ENCODE results near the gene IQCH. TPM values are rescaled to one million over a fixed set of nuclear protein-coding genes. Genes with fewer than 3 reads are reported as not detected.

The IQCH gene
- total and polyA plus RNA-seq, 2 experiments from 2014 or later, result 1.7 to 4.6 TPM

DNA sequence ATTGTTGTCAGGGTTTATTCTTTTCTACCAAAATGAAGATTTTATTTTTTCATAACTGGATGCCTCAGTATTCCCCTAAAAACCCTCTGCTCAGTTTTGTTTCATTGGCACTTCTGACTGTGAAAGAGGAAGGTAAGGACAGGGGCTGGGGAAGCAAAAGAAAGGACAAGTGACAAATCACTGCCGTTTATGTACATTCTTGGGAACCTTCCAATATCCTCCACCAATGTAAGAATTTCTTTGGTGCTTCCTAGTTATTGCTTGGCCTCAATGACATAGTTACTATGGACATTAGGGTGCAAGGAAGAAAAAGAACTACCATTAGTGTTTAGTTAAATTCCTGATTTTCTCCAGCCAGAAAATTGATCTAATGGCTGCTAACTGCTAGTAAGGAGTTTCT lies 135.4 kb downstream of the IQCH start:
- ATAC-seq, result no peak
- no peaks in the 10 kb centered on the region for H3K27me3 ChIP-seq (ENCODE audit: insufficient read depth)
- H3K4me3 Mint-ChIP-seq, result no peak overlapping the region
- no peaks in the 10 kb centered on the region for H3K4me1 ChIP-seq (ENCODE audit: insufficient read depth)
- no peaks in the 10 kb centered on the region for H3K79me2 ChIP-seq (replicated peaks; ENCODE audit: insufficient read depth)
- no peaks in the 10 kb centered on the region for H3K9me3 Mint-ChIP-seq
- no peak overlapping the region for H3K27ac ChIP-seq (ENCODE audit: low read depth)
- H3K4me3 ChIP-seq, result no peak overlapping the region
- DNase-seq (ENCODE audit: low spot score), result no peak
- TF ChIP-seq, protein P1, sequence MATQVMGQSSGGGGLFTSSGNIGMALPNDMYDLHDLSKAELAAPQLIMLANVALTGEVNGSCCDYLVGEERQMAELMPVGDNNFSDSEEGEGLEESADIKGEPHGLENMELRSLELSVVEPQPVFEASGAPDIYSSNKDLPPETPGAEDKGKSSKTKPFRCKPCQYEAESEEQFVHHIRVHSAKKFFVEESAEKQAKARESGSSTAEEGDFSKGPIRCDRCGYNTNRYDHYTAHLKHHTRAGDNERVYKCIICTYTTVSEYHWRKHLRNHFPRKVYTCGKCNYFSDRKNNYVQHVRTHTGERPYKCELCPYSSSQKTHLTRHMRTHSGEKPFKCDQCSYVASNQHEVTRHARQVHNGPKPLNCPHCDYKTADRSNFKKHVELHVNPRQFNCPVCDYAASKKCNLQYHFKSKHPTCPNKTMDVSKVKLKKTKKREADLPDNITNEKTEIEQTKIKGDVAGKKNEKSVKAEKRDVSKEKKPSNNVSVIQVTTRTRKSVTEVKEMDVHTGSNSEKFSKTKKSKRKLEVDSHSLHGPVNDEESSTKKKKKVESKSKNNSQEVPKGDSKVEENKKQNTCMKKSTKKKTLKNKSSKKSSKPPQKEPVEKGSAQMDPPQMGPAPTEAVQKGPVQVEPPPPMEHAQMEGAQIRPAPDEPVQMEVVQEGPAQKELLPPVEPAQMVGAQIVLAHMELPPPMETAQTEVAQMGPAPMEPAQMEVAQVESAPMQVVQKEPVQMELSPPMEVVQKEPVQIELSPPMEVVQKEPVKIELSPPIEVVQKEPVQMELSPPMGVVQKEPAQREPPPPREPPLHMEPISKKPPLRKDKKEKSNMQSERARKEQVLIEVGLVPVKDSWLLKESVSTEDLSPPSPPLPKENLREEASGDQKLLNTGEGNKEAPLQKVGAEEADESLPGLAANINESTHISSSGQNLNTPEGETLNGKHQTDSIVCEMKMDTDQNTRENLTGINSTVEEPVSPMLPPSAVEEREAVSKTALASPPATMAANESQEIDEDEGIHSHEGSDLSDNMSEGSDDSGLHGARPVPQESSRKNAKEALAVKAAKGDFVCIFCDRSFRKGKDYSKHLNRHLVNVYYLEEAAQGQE (IDR thresholded peaks at IDR 0.05; ENCODE audit: unreplicated experiment), result no peak
- TF ChIP-seq ETS1 (IDR thresholded peaks at IDR 0.05), result no peak
- no peak for TF ChIP-seq CTCF (conservative IDR thresholded peaks at IDR 0.05; ENCODE audit: low read depth in 2 of 2)
- TF ChIP-seq NANOG (IDR thresholded peaks at IDR 0.05; ENCODE audit: borderline replicate concordance), result no peak
- no peak for TF ChIP-seq EZH2phosphoT487 (IDR thresholded peaks at IDR 0.05; ENCODE audit: unreplicated experiment)
- no peak for TF ChIP-seq EZH2 (IDR thresholded peaks at IDR 0.05; ENCODE audit: low read depth, unreplicated experiment)
- no peak for TF ChIP-seq ZNF331 (CRISPR knock-in tag; IDR thresholded peaks at IDR 0.05; ENCODE audit: low read depth)
- TF ChIP-seq JUNB (IDR thresholded peaks at IDR 0.05; ENCODE audit: unreplicated experiment), result no peak
- no peak for TF ChIP-seq ZNF114 (CRISPR knock-in tag; IDR thresholded peaks at IDR 0.05)
- no peak for TF ChIP-seq POLR2AphosphoS5 (IDR thresholded peaks at IDR 0.05; ENCODE audit: low read depth)
- TF ChIP-seq STAT1 (IDR thresholded peaks at IDR 0.05; ENCODE audit: unreplicated experiment), result no peak
- TF ChIP-seq, protein P2, sequence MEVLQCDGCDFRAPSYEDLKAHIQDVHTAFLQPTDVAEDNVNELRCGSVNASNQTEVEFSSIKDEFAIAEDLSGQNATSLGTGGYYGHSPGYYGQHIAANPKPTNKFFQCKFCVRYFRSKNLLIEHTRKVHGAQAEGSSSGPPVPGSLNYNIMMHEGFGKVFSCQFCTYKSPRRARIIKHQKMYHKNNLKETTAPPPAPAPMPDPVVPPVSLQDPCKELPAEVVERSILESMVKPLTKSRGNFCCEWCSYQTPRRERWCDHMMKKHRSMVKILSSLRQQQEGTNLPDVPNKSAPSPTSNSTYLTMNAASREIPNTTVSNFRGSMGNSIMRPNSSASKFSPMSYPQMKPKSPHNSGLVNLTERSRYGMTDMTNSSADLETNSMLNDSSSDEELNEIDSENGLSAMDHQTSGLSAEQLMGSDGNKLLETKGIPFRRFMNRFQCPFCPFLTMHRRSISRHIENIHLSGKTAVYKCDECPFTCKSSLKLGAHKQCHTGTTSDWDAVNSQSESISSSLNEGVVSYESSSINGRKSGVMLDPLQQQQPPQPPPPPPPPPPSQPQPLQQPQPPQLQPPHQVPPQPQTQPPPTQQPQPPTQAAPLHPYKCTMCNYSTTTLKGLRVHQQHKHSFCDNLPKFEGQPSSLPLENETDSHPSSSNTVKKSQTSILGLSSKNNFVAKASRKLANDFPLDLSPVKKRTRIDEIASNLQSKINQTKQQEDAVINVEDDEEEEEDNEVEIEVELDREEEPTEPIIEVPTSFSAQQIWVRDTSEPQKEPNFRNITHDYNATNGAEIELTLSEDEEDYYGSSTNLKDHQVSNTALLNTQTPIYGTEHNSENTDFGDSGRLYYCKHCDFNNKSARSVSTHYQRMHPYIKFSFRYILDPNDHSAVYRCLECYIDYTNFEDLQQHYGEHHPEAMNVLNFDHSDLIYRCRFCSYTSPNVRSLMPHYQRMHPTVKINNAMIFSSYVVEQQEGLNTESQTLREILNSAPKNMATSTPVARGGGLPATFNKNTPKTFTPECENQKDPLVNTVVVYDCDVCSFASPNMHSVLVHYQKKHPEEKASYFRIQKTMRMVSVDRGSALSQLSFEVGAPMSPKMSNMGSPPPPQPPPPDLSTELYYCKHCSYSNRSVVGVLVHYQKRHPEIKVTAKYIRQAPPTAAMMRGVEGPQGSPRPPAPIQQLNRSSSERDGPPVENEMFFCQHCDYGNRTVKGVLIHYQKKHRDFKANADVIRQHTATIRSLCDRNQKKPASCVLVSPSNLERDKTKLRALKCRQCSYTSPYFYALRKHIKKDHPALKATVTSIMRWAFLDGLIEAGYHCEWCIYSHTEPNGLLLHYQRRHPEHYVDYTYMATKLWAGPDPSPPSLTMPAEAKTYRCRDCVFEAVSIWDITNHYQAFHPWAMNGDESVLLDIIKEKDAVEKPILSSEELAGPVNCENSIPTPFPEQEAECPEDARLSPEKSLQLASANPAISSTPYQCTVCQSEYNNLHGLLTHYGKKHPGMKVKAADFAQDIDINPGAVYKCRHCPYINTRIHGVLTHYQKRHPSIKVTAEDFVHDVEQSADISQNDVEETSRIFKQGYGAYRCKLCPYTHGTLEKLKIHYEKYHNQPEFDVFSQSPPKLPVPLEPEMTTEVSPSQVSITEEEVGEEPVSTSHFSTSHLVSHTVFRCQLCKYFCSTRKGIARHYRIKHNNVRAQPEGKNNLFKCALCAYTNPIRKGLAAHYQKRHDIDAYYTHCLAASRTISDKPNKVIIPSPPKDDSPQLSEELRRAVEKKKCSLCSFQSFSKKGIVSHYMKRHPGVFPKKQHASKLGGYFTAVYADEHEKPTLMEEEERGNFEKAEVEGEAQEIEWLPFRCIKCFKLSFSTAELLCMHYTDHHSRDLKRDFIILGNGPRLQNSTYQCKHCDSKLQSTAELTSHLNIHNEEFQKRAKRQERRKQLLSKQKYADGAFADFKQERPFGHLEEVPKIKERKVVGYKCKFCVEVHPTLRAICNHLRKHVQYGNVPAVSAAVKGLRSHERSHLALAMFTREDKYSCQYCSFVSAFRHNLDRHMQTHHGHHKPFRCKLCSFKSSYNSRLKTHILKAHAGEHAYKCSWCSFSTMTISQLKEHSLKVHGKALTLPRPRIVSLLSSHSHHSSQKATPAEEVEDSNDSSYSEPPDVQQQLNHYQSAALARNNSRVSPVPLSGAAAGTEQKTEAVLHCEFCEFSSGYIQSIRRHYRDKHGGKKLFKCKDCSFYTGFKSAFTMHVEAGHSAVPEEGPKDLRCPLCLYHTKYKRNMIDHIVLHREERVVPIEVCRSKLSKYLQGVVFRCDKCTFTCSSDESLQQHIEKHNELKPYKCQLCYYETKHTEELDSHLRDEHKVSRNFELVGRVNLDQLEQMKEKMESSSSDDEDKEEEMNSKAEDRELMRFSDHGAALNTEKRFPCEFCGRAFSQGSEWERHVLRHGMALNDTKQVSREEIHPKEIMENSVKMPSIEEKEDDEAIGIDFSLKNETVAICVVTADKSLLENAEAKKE (CRISPR knock-in tag; IDR thresholded peaks at IDR 0.05), result no peak
- no peak for TF ChIP-seq CREB1 (CRISPR knock-in tag; IDR thresholded peaks at IDR 0.05; ENCODE audit: low read depth)
- no peak overlapping the region for H3K27ac Mint-ChIP-seq
- no peaks in the 10 kb centered on the region for H4K20me1 ChIP-seq (replicated peaks; ENCODE audit: insufficient read depth)
- H2AFZ ChIP-seq, result no peak overlapping the region
- H3K36me3 ChIP-seq (ENCODE audit: insufficient read depth), result no peaks in the 10 kb centered on the region
- no peaks in the 10 kb centered on the region for H3K27me3 Mint-ChIP-seq (ENCODE audit: insufficient read depth, low read depth, poor library complexity)
- H3F3A ChIP-seq (replicated peaks; ENCODE audit: low read depth), result no peaks in the 10 kb centered on the region
- H3K4me2 ChIP-seq, result no peak overlapping the region
- H3K4me1 Mint-ChIP-seq, result peaks cover 2% of the 10 kb centered on the region; the same call in 1 of the 3 replicates
- no peaks in the 10 kb centered on the region for H3K9me2 ChIP-seq (ENCODE audit: insufficient read depth)
- H3K36me3 Mint-ChIP-seq (ENCODE audit: low read depth), result no peaks in the 10 kb centered on the region
